ENCODE results near the gene ADAMTSL1.

The ADAMTSL1 gene

DNA sequence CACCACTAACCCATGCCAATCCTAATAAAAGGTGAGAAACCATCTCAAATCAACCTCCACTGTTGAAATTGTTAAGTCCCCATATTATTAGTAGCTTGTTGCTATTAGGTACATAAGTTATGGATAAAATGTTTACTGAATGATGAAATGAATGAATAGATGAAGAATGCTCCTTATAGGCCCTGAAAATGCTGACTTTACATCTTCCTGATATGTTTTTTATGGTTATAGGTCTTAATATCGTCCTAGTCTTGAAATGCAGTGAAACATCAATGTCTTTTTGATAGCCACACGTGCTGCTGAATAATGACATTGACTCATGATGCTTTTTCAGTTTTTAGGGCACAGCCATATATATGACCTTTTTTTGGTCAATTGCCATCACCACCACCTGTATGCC is 281.3 kb downstream of the ADAMTSL1 start:
- no peak for DNase-seq (ENCODE audit: low read depth)
- TF ChIP-seq, protein P1, sequence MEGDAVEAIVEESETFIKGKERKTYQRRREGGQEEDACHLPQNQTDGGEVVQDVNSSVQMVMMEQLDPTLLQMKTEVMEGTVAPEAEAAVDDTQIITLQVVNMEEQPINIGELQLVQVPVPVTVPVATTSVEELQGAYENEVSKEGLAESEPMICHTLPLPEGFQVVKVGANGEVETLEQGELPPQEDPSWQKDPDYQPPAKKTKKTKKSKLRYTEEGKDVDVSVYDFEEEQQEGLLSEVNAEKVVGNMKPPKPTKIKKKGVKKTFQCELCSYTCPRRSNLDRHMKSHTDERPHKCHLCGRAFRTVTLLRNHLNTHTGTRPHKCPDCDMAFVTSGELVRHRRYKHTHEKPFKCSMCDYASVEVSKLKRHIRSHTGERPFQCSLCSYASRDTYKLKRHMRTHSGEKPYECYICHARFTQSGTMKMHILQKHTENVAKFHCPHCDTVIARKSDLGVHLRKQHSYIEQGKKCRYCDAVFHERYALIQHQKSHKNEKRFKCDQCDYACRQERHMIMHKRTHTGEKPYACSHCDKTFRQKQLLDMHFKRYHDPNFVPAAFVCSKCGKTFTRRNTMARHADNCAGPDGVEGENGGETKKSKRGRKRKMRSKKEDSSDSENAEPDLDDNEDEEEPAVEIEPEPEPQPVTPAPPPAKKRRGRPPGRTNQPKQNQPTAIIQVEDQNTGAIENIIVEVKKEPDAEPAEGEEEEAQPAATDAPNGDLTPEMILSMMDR (IDR thresholded peaks at IDR 0.05; ENCODE audit: control insufficient read depth, insufficient read depth, low read depth, low read length, missing control alignments) = no peak
- H3K4me3 ChIP-seq (ENCODE audit: control insufficient read depth, low read depth, low read length) = no peak overlapping the region

DNA sequence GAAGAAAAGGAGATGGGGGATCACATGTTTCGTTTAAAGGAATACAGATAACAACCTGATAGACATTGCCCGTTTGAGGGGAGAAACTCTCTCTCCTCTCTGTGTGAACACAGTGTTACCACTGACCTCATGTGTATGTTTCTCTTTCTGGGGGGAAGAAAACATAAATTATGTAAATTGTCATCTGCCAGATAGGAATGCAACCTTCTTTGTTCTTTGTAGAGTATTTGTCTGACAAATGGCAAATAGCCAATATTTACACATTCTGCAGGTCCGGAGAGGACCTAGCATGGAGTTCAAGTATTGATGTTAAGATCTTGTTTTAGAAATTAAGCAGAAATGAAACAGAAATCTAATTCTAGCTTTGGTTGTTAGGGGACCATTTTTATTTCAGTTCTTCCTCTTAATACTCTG is 282.8 kb downstream of the ADAMTSL1 start:
- TF ChIP-seq, protein P1 (IDR thresholded peaks at IDR 0.05; ENCODE audit: control insufficient read depth, insufficient read depth, low read depth, low read length, missing control alignments) = no peak
- DNase-seq (ENCODE audit: low read depth) = no peak
- no peak overlapping the region for H3K4me3 ChIP-seq (ENCODE audit: control insufficient read depth, low read depth, low read length)

DNA sequence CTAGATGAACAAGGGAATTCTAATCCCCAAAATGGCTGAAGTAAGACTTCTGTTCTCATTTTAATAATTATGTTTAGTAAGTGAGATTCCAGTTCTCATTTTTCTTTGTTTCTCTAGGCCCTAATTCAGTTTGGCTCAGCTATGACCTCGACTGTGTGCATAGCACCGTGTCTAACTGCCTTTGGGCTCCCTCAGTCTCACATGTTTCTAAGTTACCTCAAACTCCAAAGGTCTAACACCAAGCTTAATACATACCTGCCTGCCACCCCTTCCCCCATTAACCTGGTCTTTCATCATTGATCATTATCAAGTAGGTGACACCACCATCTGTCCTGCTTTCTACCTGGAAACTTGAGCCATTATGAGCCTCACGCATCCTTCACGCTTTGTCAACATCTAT is 285.9 kb downstream of the ADAMTSL1 start:
- no peak overlapping the region for H3K4me3 ChIP-seq (ENCODE audit: control insufficient read depth, low read depth, low read length)
- TF ChIP-seq, protein P1 (IDR thresholded peaks at IDR 0.05; ENCODE audit: control insufficient read depth, insufficient read depth, low read depth, low read length, missing control alignments) = no peak
- DNase-seq (ENCODE audit: low read depth) = no peak

DNA sequence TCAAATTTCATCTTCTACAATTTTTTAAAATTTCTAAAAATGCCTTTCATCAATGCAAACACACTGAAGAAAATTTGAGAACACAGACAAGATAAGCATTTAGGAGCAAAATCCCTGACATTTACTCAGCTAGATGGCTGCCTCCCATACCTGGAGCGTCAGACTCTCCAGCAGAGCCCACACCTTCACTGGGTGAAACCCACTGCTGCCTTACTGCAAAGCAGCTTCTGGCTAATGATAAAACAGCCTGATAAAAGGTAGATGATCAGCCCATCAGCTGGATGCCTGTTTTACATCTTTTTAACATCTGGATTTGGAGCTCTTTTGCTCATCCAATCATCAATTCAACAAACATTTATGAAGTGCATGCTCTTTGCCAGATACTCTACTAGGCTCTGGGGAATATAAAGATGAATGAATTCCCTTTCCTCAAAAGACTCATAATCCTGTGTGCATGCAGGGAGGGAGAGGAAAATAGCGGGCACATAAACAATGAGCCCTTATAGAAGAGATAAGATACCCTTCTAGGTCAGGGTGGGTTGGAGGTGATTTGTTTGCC is 287.9 kb downstream of the ADAMTSL1 start:
- no peak overlapping the region for H3K4me3 ChIP-seq (ENCODE audit: control insufficient read depth, low read depth, low read length)
- DNase-seq (ENCODE audit: low read depth) = no peak
- TF ChIP-seq, protein P1 (IDR thresholded peaks at IDR 0.05; ENCODE audit: control insufficient read depth, insufficient read depth, low read depth, low read length, missing control alignments) = no peak

DNA sequence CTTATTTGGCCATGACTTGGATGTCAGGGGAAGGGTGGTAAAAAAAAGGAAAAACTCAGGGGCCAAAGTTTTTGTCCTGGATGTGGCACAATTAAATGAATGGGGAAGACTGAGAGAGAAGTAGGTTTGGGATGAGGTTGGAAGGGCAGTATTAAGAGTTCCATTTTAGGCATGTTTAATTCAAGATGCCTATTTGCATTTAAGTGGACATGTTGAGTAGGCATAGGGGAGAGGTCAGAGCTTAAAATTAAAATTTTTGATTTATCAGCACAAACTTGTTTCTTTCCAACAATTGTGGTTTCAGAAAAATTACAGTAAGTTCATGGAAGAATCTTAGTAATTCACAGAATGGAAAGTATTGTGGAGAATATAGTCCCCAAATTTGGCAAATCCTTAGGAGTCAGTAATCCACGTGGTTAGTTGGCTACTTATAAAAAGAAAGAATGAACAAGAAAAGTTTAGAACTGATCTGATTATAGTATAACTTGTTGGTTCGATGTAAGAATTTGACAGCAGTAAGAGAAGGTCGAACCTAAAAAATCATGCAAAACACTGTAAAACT is 293.1 kb downstream of the ADAMTSL1 start:
- H3K4me3 ChIP-seq (ENCODE audit: control insufficient read depth, low read depth, low read length) = no peak overlapping the region
- TF ChIP-seq, protein P1 (IDR thresholded peaks at IDR 0.05; ENCODE audit: control insufficient read depth, insufficient read depth, low read depth, low read length, missing control alignments) = no peak
- no peak for DNase-seq (ENCODE audit: low read depth)

DNA sequence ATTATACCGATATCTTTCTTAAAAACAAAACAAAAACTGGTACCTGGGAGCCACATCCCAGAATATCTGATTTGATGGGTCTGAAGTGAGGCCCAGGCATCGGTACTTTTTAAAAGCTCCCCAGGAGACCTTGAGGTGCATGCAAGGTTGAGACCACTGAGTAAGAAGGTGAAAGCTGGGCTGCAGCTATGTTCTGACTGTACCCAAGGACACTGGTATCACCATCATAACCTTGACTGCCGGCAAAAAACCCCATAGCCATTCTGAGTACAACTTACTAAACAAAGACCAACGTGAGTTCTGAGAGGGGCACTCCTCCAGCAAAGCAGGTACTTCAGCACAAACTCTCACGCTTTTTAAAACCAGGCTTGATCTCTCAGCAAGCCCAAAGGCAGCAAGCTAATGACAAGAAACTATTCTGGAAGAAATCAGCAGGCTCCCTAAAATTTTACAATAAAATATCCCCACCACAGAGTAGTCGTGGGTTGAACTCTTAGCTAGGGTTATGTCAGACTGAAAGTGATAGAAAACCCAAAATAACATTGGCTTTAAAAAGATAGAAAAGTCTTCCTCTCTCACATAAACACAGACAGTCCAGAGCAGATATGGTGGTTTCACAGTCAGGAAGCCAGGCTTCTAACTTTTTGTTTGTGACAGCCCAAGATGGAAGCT is 295.1 kb downstream of the ADAMTSL1 start:
- DNase-seq (ENCODE audit: low read depth) = no peak
- no peak overlapping the region for H3K4me3 ChIP-seq (ENCODE audit: control insufficient read depth, low read depth, low read length)
- TF ChIP-seq, protein P1 (IDR thresholded peaks at IDR 0.05; ENCODE audit: control insufficient read depth, insufficient read depth, low read depth, low read length, missing control alignments) = no peak
